DOHH2 (cell line): ENCODE data around the gene SYNE3.

ENCODE experiments used
- EZH2phosphoT487 ChIP-seq: fragments of 200-600 bp; sonication (generic); IDR thresholded peaks from 2 replicates; pipeline ENCODE4 v1.6.1; 2017; ENCODE audit warnings: borderline replicate concordance, mild to moderate bottlenecking, antibody characterized with exemption, low read length, moderate library complexity, mixed read lengths
- TF ChIP-seq, protein P1 (sequence below): fragments of 200-600 bp; sonication (generic); IDR thresholded peaks from one replicate; pipeline ENCODE4 v1.5.1; 2014; ENCODE audit warnings: antibody characterized with exemption, mild to moderate bottlenecking, low read depth, low read length; ENCODE audit not compliant: poor library complexity, severe bottlenecking

- TF ChIP-seq, protein P1, sequence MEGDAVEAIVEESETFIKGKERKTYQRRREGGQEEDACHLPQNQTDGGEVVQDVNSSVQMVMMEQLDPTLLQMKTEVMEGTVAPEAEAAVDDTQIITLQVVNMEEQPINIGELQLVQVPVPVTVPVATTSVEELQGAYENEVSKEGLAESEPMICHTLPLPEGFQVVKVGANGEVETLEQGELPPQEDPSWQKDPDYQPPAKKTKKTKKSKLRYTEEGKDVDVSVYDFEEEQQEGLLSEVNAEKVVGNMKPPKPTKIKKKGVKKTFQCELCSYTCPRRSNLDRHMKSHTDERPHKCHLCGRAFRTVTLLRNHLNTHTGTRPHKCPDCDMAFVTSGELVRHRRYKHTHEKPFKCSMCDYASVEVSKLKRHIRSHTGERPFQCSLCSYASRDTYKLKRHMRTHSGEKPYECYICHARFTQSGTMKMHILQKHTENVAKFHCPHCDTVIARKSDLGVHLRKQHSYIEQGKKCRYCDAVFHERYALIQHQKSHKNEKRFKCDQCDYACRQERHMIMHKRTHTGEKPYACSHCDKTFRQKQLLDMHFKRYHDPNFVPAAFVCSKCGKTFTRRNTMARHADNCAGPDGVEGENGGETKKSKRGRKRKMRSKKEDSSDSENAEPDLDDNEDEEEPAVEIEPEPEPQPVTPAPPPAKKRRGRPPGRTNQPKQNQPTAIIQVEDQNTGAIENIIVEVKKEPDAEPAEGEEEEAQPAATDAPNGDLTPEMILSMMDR, result no peak
- no peak for TF ChIP-seq EZH2phosphoT487
Measured at GRCh38 chr14:95471016-95471415, 45.4 kb downstream of the SYNE3 start.
